Central memory CD8-positive, alpha-beta T cell (primary cell): ENCODE measurements around the gene RABGEF1.
"Not testable (repeated sequence)": the region's sequence is repeated elsewhere in the genome, so short reads cannot be mapped to it uniquely, and the experiment has no call there.

Source experiments
- ATAC-seq: fragments of 150-1000 bp; cut with Tn5 transposase; replicated peaks from 2 replicates; pipeline ENCODE4 v1.10.0; 2022; ENCODE audit warnings: mild to moderate bottlenecking, moderate FRiP score, moderate number of reproducible peaks; ENCODE audit not compliant: poor library complexity, severe bottlenecking; ENCODE audit errors: extremely low read depth
- DNase-seq, 2 donors: peaks; one replicate each; pipeline ENCODE4 v3.0.0; 2021; ENCODE audit warnings: low spot score in 2 of 2
- H3K27ac Mint-ChIP-seq: one replicate; pipeline ENCODE4 v1.8.0; 2022; ENCODE audit warnings: low read depth, mild to moderate bottlenecking, moderate library complexity, mixed read lengths
- H3K27me3 Mint-ChIP-seq: one replicate; pipeline ENCODE4 v1.8.0; 2022; ENCODE audit warnings: mixed read lengths
- H3K36me3 Mint-ChIP-seq: one replicate; pipeline ENCODE4 v1.8.0; 2022; ENCODE audit warnings: mild to moderate bottlenecking, moderate library complexity, mixed read lengths; ENCODE audit not compliant: insufficient read depth
- H3K4me1 Mint-ChIP-seq: one replicate; pipeline ENCODE4 v1.8.0; 2022; ENCODE audit warnings: mixed read lengths
- H3K4me3 Mint-ChIP-seq: one replicate; pipeline ENCODE4 v1.8.0; 2022; ENCODE audit warnings: mild to moderate bottlenecking, moderate library complexity, mixed read lengths
- H3K9me3 Mint-ChIP-seq: one replicate; pipeline ENCODE4 v1.8.0; 2022; ENCODE audit warnings: mixed read lengths

RABGEF1 gene

DNA sequence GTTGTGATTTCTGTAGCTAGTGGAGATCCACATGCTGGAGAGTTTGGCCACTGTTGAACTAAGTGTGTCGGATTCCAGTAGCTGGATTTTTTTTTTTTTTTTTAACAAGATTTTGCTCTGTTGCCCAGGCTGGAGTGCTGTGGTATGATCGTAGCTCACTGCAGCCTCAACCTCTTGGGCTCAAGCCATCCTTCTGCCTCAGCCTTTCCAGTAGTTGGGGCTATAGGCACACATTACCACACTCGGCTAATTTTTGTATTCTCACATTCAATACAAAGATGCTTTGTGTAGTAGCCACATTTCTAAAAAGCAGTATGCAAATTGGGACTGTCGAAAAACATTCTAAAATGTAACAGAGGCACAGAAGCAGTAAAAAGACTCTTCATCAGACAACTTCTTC lies 63.5 kb downstream of the RABGEF1 start:
- DNase-seq (no peak), ATAC-seq (no peak)
- no peak overlapping the region for H3K27ac Mint-ChIP-seq
- no peaks in the 10 kb centered on the region for H3K27me3 Mint-ChIP-seq
- H3K9me3 Mint-ChIP-seq = no peaks in the 10 kb centered on the region
- peaks cover 57% of the 10 kb centered on the region for H3K36me3 Mint-ChIP-seq
- no peak overlapping the region for H3K4me3 Mint-ChIP-seq
- H3K4me1 Mint-ChIP-seq = no peaks in the 10 kb centered on the region

DNA sequence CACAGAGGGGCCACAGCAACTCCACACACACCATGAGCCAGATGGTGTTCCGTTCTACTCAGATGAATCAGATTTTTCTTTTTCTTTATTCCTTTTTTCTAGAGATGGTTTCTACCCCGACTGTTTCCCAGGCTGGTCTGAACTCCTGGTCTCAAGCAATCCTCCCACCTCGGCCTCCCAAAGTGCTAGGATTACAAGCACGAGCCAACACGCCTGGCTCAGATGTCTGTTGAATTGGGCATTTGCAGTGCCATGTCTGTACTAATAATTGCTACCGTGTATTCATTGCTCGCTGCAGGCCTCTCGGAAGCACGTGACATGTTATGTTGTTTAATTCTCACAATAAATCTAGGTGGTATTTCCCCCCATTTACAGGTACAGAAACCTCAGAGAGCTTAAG lies 67.2 kb downstream of the RABGEF1 start:
- Mint-ChIP-seq H3K27ac (no peak overlapping the region), H3K4me1 (no peaks in the 10 kb centered on the region), H3K36me3 (peaks cover 55% of the 10 kb centered on the region), H3K9me3 (no peaks in the 10 kb centered on the region), H3K4me3 (no peak overlapping the region), H3K27me3 (no peaks in the 10 kb centered on the region)
- DNase-seq = no peak
- no peak for ATAC-seq

DNA sequence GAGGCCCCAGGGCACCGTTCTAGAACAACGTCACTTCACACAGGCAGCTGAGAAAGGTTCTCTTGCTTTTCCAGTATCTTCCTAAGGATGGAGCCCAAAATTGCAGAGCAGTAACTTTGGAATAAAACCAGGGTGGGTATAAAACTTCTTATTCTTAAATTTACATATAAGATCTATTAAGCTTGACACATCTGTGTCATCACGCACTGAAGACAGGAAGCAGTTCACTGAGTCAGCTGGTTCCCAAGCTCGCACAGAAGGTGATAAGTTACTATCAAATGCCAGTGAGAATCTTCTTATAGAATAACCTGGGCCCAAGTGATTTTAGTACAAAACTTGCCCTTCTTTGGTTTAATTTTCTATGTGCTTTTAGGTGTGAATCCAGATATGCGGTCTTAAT lies 70.2 kb downstream of the RABGEF1 start:
- Mint-ChIP-seq H3K27me3 (no peaks in the 10 kb centered on the region), H3K36me3 (peaks cover 41% of the 10 kb centered on the region)
- ATAC-seq = no peak

DNA sequence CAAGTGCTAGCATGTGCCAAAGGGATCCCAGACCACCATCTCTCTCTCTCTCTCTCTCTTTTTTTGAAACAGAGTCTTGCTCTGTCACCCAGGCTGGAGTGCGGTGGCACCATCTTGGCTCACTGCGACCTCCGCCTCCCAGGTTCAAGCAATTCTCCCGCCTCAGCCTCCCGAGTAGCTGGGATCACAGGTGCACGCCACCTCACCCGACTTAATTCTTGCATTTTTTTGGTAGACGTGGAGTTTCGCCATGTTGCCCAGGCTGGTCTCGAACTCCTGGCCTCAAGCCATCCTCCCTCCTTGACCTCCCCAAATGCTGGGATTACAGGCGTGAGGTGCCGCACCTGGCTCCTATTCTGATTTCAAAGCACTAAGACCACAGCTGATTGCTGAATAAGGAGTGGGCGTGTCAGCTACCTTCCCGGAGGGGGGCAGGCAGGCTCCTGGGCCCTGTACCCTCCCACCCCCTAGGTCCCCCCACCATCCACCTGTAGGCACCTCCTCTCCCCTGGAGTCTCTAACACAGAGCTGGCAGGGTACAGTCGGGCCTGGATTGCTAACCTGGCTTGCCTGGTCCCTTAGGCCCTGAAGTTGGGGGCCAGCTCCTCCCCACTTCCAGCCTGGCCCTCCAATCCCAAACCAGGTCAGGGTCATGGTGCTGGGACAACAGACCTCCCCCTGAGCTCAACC lies 74.8 kb downstream of the RABGEF1 start:
- H3K36me3 Mint-ChIP-seq = peaks cover 12% of the 10 kb centered on the region
- not testable (repeated sequence) for H3K27me3 Mint-ChIP-seq, H3K4me1 Mint-ChIP-seq, ATAC-seq, H3K4me3 Mint-ChIP-seq, H3K27ac Mint-ChIP-seq, DNase-seq, H3K9me3 Mint-ChIP-seq

More for the DNA sequence above, 70.2 kb downstream of the RABGEF1 start:
- Mint-ChIP-seq H3K4me1 (no peaks in the 10 kb centered on the region), H3K9me3 (no peaks in the 10 kb centered on the region), H3K4me3 (no peak overlapping the region), H3K27ac (no peak overlapping the region)
- no peak for DNase-seq

DNA sequence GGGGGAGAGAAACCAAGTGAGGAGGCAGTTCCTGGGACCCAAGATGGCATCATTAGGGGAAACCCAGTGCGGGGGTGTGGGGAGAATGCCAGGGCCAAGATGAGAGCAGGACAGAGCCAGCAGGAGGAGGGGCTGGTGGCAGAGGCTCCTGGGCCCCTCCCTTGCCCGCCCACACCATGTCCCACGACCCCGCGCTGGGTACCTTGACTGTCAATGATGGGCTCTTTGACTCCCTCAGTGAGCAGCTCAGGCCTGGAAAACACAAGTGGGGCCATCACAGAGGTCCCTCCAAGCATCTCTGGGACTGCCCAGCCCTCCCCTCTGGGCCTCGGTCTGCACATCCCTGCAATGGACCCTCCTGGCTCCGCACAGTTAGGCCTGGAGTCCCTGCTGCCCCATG lies 75.4 kb downstream of the RABGEF1 start:
- peaks cover 9% of the 10 kb centered on the region for H3K36me3 Mint-ChIP-seq
- ATAC-seq = no peak

DNA sequence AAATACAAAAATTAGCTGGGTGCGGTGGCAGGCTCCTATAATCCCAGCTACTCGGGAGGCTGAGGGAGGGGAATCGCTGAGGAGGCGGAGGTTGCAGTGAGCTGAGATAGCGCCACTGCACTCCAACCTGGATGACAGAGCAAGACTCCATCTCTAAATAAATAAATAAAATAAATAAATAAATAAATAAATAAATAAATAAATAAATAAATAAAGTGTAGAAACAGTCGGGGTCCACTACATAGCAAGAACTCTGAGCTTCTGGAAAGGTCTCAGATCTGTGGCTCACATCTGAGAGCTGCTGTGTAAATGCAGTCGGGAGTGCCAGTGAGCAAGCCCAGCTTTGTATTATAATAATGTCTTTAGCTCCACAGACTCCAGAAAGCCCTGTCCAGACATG lies 76.1 kb downstream of the RABGEF1 start:
- not testable (repeated sequence) for H3K9me3 Mint-ChIP-seq, DNase-seq, ATAC-seq, H3K4me3 Mint-ChIP-seq, H3K27ac Mint-ChIP-seq, H3K4me1 Mint-ChIP-seq, H3K27me3 Mint-ChIP-seq, H3K36me3 Mint-ChIP-seq

More for the DNA sequence above, 75.4 kb downstream of the RABGEF1 start:
- H3K4me1 Mint-ChIP-seq = no peaks in the 10 kb centered on the region
- no peak overlapping the region for H3K27ac Mint-ChIP-seq
- H3K9me3 Mint-ChIP-seq = no peaks in the 10 kb centered on the region
- no peak overlapping the region for H3K4me3 Mint-ChIP-seq
- no peaks in the 10 kb centered on the region for H3K27me3 Mint-ChIP-seq
- no peak for DNase-seq

DNA sequence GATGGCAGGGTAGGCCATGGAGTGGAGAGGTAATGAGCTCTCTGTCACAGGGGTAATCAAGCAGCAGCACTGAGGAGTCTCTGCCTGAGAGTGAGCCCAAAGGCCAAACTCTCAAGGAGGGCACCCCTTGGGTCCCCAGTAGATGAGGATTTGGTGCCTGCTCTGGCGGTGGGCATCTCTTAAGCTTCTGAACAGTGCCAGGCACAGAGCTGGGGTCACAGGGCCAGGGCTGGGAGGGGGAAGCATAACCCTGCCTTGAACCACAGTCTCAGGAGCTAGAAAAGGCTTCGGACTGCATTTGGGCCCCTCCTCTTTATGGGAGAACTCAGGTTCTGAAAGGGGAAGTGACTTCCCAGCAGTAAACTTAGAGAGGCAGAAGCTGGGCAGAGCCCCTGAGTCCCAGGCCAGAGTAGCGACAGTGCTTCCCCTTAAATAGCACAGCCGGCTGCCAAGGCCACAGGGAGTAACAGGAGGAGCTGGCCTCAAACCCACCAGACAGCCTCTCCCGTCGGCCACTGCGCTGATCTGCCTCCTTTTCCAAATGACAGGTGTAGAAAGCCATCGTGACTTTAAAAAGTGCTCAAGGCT lies 76.8 kb downstream of the RABGEF1 start:
- H3K4me3 Mint-ChIP-seq, DNase-seq, ATAC-seq, H3K4me1 Mint-ChIP-seq, H3K9me3 Mint-ChIP-seq, H3K27ac Mint-ChIP-seq, H3K27me3 Mint-ChIP-seq, H3K36me3 Mint-ChIP-seq: not testable (repeated sequence)

DNA sequence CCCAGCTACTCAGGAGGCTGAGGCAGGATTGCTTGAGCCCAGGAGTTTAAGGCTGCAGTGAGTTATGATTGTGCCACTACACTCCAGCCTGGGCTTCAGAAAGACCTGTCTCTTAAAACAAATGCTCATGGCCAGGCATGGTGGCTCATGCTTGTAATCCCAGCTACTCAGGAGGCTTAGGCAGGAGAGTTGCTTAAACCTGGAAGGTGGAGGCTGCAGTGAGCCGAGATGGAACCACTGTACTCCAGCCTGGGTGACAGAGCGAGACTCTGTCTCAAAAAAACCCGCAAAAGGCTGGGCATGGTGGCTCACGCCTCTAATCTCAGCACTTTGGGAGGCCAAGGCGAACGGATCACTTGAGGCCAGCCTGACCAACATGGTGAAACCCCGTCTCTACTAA lies 77.4 kb downstream of the RABGEF1 start:
- not testable (repeated sequence) for H3K27me3 Mint-ChIP-seq, H3K4me1 Mint-ChIP-seq, H3K4me3 Mint-ChIP-seq, H3K27ac Mint-ChIP-seq, H3K36me3 Mint-ChIP-seq, ATAC-seq, H3K9me3 Mint-ChIP-seq, DNase-seq

DNA sequence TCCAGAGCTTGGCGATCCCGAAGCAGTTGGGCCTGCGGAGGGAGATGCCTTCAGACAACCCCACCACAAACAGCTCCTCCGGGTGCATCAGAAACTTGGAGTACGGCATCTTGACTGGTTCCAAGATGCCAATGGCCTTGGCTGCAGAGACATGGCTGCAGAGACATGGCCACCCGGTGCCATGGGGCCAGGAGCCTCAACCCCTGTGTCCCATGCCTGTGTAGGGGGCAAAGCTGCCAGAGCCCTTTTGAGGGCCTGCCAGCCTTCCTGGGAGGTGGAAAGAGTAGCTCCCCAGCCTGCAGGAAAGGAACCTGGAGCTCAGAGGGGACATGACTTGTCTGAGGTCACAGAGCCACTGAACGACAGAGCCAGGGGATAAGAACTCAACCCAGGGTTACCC lies 83.5 kb downstream of the RABGEF1 start:
- Mint-ChIP-seq H3K4me3 (no peak overlapping the region), H3K27ac (no peak overlapping the region), H3K9me3 (no peaks in the 10 kb centered on the region), H3K36me3 (no peaks in the 10 kb centered on the region), H3K4me1 (no peaks in the 10 kb centered on the region), H3K27me3 (no peaks in the 10 kb centered on the region)
- DNase-seq (no peak), ATAC-seq (no peak)

DNA sequence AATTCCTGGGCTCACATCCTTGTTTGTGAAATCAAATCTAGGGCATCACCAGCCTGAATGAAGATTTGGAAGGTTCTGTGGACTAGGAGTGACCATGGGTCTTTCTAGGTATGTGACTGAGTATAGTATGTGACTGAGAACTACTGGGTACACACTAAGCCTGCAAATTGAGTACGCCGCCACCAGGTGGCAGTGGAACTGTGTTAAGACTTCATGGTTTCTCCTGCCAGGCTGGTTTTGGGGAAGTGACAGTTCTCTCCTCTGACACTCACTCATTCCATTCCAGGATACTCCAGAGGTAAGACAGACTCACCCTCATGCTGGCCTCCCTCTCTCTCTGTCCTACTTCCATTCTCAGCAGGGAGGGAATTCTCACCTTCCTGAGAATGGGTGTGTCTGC lies 85.0 kb downstream of the RABGEF1 start:
- not testable (repeated sequence) for ATAC-seq, H3K4me3 Mint-ChIP-seq, H3K4me1 Mint-ChIP-seq, H3K9me3 Mint-ChIP-seq, H3K27me3 Mint-ChIP-seq, H3K36me3 Mint-ChIP-seq, DNase-seq, H3K27ac Mint-ChIP-seq

DNA sequence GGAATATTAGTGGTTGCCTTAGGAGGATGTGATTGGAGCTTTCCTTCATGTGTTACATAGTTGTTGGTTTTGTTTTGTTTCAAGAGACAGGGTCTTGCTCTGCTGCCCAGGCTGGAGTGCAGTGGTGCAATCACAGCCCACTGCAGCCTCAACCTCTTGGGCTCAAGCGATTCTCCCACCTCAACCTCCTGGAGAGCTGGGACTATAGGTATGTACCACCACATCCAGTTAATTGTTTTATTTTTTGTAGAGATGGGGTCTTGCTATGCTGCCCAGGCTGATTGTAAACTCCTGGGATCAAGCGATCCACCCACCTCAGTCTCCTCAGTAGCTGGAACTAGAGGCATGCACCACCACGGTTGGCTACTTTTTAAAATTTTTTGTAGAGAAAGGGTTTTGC lies 86.1 kb downstream of the RABGEF1 start:
- no peaks in the 10 kb centered on the region for H3K36me3 Mint-ChIP-seq
- DNase-seq (no peak), ATAC-seq (no peak)
- no peak overlapping the region for H3K27ac Mint-ChIP-seq
- no peak overlapping the region for H3K4me3 Mint-ChIP-seq
- no peaks in the 10 kb centered on the region for H3K27me3 Mint-ChIP-seq
- no peaks in the 10 kb centered on the region for H3K4me1 Mint-ChIP-seq
- no peaks in the 10 kb centered on the region for H3K9me3 Mint-ChIP-seq

DNA sequence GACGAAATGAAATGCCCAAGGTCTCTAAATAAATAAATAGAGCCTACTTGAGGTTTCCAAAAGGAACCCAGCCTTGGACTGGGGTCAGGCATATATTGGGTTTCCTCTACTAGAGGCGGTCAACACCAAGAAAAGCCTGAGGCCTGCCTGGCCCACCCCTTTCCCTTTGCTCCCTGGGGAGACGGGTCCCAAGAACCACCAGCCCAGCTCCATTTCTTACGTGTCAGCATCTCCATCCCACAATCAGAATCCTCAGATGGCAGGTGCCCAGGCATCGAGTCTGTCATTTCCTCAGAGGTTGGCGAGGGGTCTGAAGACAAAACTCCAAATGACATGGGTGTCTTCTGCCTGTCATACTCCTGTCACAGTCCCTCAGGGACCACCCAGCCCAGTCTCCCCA lies 90.4 kb downstream of the RABGEF1 start:
- not testable (repeated sequence) for H3K36me3 Mint-ChIP-seq, H3K9me3 Mint-ChIP-seq, H3K4me3 Mint-ChIP-seq, ATAC-seq, H3K4me1 Mint-ChIP-seq, H3K27me3 Mint-ChIP-seq, DNase-seq
- H3K27ac Mint-ChIP-seq = peak overlapping the region; percentile 29

DNA sequence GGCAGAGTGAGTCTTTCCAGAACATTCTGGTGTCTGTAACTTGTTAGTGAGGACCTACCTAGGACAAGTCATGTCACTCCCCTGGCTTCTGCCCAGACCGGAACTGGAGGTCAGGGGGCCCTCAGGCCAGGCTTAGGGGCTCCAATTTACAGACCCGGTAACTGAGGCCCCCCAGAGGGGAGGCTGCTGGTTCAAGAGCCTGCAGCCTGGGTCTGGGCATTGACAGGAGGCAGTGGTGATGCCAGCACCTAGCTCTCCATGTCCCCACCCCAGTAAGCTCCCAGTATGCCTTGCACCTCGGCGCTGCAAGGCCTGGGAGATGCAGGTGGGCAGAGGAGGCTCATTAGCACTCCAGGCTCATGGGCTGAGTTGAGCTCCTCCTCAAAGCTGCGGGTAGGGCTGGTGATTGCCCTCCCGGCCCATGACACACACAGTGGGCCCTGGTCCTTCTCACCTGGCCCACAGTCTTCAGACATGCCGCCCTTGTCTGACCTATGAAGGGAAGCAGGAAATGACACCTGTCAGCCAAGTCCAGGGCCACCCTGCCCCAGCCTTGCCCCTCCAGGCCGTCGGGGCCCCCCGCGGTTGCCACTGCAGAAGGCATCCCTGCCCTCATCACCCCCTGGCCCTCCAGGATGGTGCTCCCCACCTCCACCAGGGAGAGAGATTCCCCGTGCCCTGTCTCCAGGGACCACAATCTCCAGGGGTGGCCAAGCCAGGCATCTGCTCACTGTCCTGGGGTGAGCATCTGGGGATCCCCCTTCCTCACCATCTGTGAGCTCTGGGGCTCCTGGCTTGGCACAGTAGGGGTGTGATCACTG lies 92.2 kb downstream of the RABGEF1 start:
- peaks cover 1% of the 10 kb centered on the region for H3K36me3 Mint-ChIP-seq
- no peaks in the 10 kb centered on the region for H3K27me3 Mint-ChIP-seq
- ATAC-seq = no peak
- H3K4me1 Mint-ChIP-seq = no peaks in the 10 kb centered on the region
- no peaks in the 10 kb centered on the region for H3K9me3 Mint-ChIP-seq
- DNase-seq = no peak
- H3K27ac Mint-ChIP-seq = no peak overlapping the region
- no peak overlapping the region for H3K4me3 Mint-ChIP-seq
